ENCODE results near the gene TNFAIP3.

TNFAIP3 gene

DNA sequence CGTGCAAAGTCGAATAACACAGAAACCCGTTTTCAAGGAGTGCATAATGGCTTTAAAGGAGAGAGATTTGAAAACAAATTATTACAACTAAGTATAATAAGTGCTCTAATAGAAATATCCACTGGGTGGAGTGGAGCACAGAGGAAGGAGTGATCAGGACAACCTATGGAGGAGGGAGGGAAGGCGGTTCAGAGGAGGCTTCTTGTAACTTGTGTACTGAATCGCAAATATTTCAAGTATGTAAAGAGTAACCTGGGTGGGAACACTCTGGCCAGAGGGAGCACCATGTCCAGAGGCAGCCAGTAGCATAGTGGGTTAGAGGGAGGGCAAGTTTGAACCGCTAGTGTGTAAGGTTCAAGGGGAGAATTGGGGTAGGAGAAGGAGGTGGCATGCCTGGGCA, 21.6 kb upstream of the TNFAIP3 start:
- TF ChIP-seq FOXP2 (optimal IDR thresholded peaks at IDR 0.05; ENCODE audit: borderline replicate concordance, extremely low read depth, extremely low read length, insufficient read depth) (no peak), POLR2AphosphoS5 (IDR thresholded peaks at IDR 0.05; ENCODE audit: low read depth, low read length) (no peak), SIN3A (IDR thresholded peaks at IDR 0.05; ENCODE audit: borderline replicate concordance, insufficient read depth, low read length) (no peak), TAF1 (IDR thresholded peaks at IDR 0.05; ENCODE audit: borderline replicate concordance, insufficient read depth, low read length) (no peak)
- TF ChIP-seq, protein P1, sequence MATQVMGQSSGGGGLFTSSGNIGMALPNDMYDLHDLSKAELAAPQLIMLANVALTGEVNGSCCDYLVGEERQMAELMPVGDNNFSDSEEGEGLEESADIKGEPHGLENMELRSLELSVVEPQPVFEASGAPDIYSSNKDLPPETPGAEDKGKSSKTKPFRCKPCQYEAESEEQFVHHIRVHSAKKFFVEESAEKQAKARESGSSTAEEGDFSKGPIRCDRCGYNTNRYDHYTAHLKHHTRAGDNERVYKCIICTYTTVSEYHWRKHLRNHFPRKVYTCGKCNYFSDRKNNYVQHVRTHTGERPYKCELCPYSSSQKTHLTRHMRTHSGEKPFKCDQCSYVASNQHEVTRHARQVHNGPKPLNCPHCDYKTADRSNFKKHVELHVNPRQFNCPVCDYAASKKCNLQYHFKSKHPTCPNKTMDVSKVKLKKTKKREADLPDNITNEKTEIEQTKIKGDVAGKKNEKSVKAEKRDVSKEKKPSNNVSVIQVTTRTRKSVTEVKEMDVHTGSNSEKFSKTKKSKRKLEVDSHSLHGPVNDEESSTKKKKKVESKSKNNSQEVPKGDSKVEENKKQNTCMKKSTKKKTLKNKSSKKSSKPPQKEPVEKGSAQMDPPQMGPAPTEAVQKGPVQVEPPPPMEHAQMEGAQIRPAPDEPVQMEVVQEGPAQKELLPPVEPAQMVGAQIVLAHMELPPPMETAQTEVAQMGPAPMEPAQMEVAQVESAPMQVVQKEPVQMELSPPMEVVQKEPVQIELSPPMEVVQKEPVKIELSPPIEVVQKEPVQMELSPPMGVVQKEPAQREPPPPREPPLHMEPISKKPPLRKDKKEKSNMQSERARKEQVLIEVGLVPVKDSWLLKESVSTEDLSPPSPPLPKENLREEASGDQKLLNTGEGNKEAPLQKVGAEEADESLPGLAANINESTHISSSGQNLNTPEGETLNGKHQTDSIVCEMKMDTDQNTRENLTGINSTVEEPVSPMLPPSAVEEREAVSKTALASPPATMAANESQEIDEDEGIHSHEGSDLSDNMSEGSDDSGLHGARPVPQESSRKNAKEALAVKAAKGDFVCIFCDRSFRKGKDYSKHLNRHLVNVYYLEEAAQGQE (IDR thresholded peaks at IDR 0.05; ENCODE audit: insufficient read depth in 1 of 2, low read depth in 2 of 2, low read length in 2 of 2), result no peak

DNA sequence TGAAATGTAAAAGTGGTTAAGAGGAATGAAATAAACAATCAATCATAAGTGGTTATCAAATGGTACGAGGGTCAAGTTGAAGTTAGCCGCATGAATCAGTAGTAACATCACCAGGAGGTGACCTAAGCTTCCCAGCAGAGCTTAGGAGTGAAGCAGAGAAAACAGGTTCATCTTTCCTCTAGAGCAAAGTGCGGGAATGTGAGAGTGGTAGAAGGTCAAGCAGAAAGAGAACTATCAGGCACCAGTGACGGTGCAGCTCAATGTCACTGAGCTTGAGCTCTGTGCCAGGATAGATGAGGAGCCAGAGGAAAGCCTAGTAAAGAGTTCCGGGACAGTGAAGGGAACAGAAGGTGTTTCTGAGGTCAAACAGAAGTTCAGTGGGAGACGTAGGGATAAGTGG, 20.8 kb upstream of the TNFAIP3 start:
- TF ChIP-seq, protein P1 (IDR thresholded peaks at IDR 0.05; ENCODE audit: insufficient read depth in 1 of 2, low read depth in 2 of 2, low read length in 2 of 2), result no peak
- TF ChIP-seq SIN3A (IDR thresholded peaks at IDR 0.05; ENCODE audit: borderline replicate concordance, insufficient read depth, low read length) (no peak), FOXP2 (optimal IDR thresholded peaks at IDR 0.05; ENCODE audit: borderline replicate concordance, extremely low read depth, extremely low read length, insufficient read depth) (no peak), TAF1 (IDR thresholded peaks at IDR 0.05; ENCODE audit: borderline replicate concordance, insufficient read depth, low read length) (no peak), POLR2AphosphoS5 (IDR thresholded peaks at IDR 0.05; ENCODE audit: low read depth, low read length) (no peak)

DNA sequence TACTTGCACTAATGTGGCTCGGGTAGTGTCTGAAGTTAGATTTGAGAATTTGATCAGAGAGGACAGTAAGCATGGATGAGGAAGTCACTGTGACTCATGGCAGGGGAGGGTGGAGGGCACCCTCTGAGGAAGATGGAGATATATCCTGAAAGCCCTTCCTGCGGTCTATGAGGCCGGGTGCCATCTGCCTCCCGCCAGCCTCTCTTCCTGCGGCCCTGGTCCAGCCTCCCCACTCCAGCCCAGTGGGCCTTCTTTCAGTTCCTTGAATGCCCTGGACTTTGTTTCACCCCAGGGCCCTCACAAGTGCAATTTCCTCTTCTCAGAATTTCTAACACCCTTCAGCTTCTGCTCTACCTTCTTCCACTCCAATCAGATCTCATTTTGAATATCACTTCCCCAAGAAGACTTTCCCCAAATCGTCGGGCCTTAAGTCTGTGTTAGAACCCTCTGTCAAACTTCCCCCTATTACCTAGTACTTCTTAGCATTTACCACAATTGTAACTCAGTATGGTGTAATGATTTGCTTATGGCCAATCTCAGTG, 20.2 kb upstream of the TNFAIP3 start:
- no peak for TF ChIP-seq TAF1 (IDR thresholded peaks at IDR 0.05; ENCODE audit: borderline replicate concordance, insufficient read depth, low read length)
- TF ChIP-seq, protein P1 (IDR thresholded peaks at IDR 0.05; ENCODE audit: insufficient read depth in 1 of 2, low read depth in 2 of 2, low read length in 2 of 2), result no peak
- TF ChIP-seq FOXP2 (optimal IDR thresholded peaks at IDR 0.05; ENCODE audit: borderline replicate concordance, extremely low read depth, extremely low read length, insufficient read depth), result no peak
- no peak for TF ChIP-seq SIN3A (IDR thresholded peaks at IDR 0.05; ENCODE audit: borderline replicate concordance, insufficient read depth, low read length)
- TF ChIP-seq POLR2AphosphoS5 (IDR thresholded peaks at IDR 0.05; ENCODE audit: low read depth, low read length), result no peak

DNA sequence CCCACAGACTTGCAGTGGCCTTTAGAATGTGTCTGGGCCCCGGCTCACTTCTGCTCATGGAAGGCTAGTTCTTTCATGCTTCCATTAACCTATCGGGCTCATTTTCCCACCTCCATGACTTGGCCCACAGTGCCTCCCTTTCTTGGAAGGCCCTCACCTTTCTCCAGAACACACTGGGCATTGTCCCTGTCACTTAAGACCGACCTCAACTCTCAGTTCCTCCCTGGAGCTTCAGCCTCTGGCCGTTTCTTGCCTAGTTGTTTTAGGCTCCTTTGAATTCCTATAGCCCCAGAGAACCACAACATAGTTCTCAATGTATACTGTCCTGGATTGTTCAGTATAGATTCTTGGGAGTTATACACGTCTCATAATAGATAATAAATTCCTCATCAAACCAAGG, 19.3 kb upstream of the TNFAIP3 start:
- TF ChIP-seq, protein P1 (IDR thresholded peaks at IDR 0.05; ENCODE audit: insufficient read depth in 1 of 2, low read depth in 2 of 2, low read length in 2 of 2), result no peak
- TF ChIP-seq POLR2AphosphoS5 (IDR thresholded peaks at IDR 0.05; ENCODE audit: low read depth, low read length) (no peak), TAF1 (IDR thresholded peaks at IDR 0.05; ENCODE audit: borderline replicate concordance, insufficient read depth, low read length) (no peak), SIN3A (IDR thresholded peaks at IDR 0.05; ENCODE audit: borderline replicate concordance, insufficient read depth, low read length) (no peak), FOXP2 (optimal IDR thresholded peaks at IDR 0.05; ENCODE audit: borderline replicate concordance, extremely low read depth, extremely low read length, insufficient read depth) (no peak)

DNA sequence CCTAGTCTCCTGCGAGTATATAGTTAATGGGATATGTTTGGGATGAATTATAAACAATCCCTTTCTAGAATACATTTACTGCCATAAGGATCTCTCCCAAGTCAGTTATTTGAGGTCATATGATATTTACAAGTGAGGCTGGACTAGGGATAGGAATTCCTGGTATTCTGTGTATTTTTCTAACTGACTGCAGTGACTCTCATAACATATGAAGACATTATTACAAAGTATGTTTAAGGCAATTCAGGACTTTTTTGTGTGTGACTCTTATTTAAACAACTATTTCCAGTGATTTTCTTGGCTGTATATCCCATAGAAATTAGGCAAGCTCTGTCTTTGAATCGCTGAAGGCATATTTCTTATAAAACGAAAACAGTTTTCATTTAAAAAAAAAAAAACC, 18.4 kb upstream of the TNFAIP3 start:
- TF ChIP-seq SIN3A (IDR thresholded peaks at IDR 0.05; ENCODE audit: borderline replicate concordance, insufficient read depth, low read length) (no peak), FOXP2 (optimal IDR thresholded peaks at IDR 0.05; ENCODE audit: borderline replicate concordance, extremely low read depth, extremely low read length, insufficient read depth) (no peak), TAF1 (IDR thresholded peaks at IDR 0.05; ENCODE audit: borderline replicate concordance, insufficient read depth, low read length) (no peak), POLR2AphosphoS5 (IDR thresholded peaks at IDR 0.05; ENCODE audit: low read depth, low read length) (no peak)
- TF ChIP-seq, protein P1 (IDR thresholded peaks at IDR 0.05; ENCODE audit: insufficient read depth in 1 of 2, low read depth in 2 of 2, low read length in 2 of 2), result no peak
